H1 (cell line): ENCODE results near the gene SIN3B. TPM values are rescaled to one million over a fixed set of nuclear protein-coding genes. Genes with fewer than 3 reads are reported as not detected.

ENCODE experiments used
- CTCF ChIA-PET: fragments of 300-600 bp; sonication (Branson Sonifier 250); formaldehyde crosslinking; loops from one replicate; lab custom pipeline; 2021; ENCODE audit not compliant: partially characterized antibody; lab: Charles Lee
- POLR2A ChIA-PET: fragments of 300-600 bp; sonication (Branson Sonifier 250); formaldehyde crosslinking; loops from one replicate; lab custom pipeline; 2021; ENCODE audit warnings: inconsistent platforms; ENCODE audit not compliant: partially characterized antibody; lab: Charles Lee
- DNase-seq, 2 experiments: peaks; one replicate each; pipeline versions ENCODE4 v3.0.0 to v3.0.0-alpha.2; 2010 to 2022; ENCODE audit warnings: low spot score in 2 of 2, low read depth in 1 of 2, mixed read lengths in 1 of 2
- FAIRE-seq: peaks from 2 replicates; lab custom pipeline; 2011; peaks lifted over from hg19 to GRCh38; lab: Jason Lieb, UNC
- H2AFZ ChIP-seq: 2 replicates; pipeline ENCODE4 v1.8.1; 2012; ENCODE audit warnings: low read length, inconsistent platforms
- H2AK5ac ChIP-seq: 2 replicates; pipeline ENCODE4 v1.6.1; 2013; ENCODE audit warnings: low read depth, low read length
- H2BK120ac ChIP-seq: replicated peaks from 2 replicates; pipeline ENCODE3; 2013; ENCODE audit warnings: low read depth, low read length, inconsistent platforms
- H2BK12ac ChIP-seq: 2 replicates; pipeline ENCODE4 v1.6.1; 2013; ENCODE audit warnings: low read depth, low read length
- H2BK15ac ChIP-seq: 2 replicates; pipeline ENCODE4 v1.6.1; 2013; ENCODE audit warnings: low read length
- H2BK20ac ChIP-seq: 2 replicates; pipeline ENCODE4 v1.6.1; 2013; ENCODE audit warnings: low read length
- H2BK5ac ChIP-seq: 2 replicates; pipeline ENCODE4 v1.6.1; 2013; ENCODE audit warnings: low read depth, low read length
- H3K14ac ChIP-seq: 2 replicates; pipeline ENCODE4 v1.6.1; 2013; ENCODE audit warnings: inconsistent platforms; ENCODE audit not compliant: insufficient read length
- H3K18ac ChIP-seq: 2 replicates; pipeline ENCODE4 v1.6.1; 2013; ENCODE audit warnings: low read length; ENCODE audit errors: extremely low read depth
- H3K23ac ChIP-seq: 2 replicates; pipeline ENCODE4 v1.6.1; 2013; ENCODE audit warnings: inconsistent platforms; ENCODE audit not compliant: insufficient read length
- H3K23me2 ChIP-seq: 2 replicates; pipeline ENCODE4 v1.6.1; 2013; ENCODE audit warnings: low read depth, low read length
- H3K27ac ChIP-seq: 2 replicates; pipeline ENCODE4 v1.6.1; 2011; ENCODE audit warnings: low read depth, low read length, inconsistent platforms
- H3K27me3 ChIP-seq, 4 experiments: replicated peaks in 1 of 4; 1 replicate in 1 of 4; 2 replicates in 3 of 4; pipeline versions ENCODE4 v1.6.1 to v1.8.1; 2011 to 2013; ENCODE audit warnings: low read length in 3 of 4, mild to moderate bottlenecking in 3 of 4, inconsistent platforms in 2 of 4, mixed read lengths in 2 of 4, moderate library complexity in 1 of 4; ENCODE audit not compliant: control insufficient read depth in 3 of 4, insufficient read depth in 3 of 4; ENCODE audit errors: extremely low read depth in 1 of 4
- H3K36me3 ChIP-seq, 4 experiments: 2 replicates each; pipeline versions ENCODE4 v1.6.1 to v1.8.1; 2011 to 2013; ENCODE audit warnings: mild to moderate bottlenecking in 4 of 4, low read length in 3 of 4, moderate library complexity in 2 of 4, control low read depth in 1 of 4, inconsistent platforms in 1 of 4; ENCODE audit not compliant: insufficient read depth in 4 of 4, control insufficient read depth in 2 of 4
- H3K4ac ChIP-seq: replicated peaks from 2 replicates; pipeline ENCODE3; 2013; ENCODE audit warnings: low read length, low read depth, mixed read lengths, inconsistent platforms; ENCODE audit not compliant: insufficient read length
- H3K4me1 ChIP-seq, 4 experiments: replicated peaks in 1 of 4; 1 replicate in 1 of 4; 2 replicates in 3 of 4; pipeline versions ENCODE4 v1.6.1 to v1.8.1; 2011 to 2013; ENCODE audit warnings: low read length in 3 of 4, inconsistent platforms in 2 of 4, mixed read lengths in 1 of 4; ENCODE audit not compliant: insufficient read depth in 4 of 4, control insufficient read depth in 3 of 4
- H3K4me2 ChIP-seq, 2 experiments: 2 replicates each; pipeline versions ENCODE4 v1.6.1 to v1.8.1; 2011 to 2013; ENCODE audit warnings: low read depth in 2 of 2, low read length in 2 of 2, control low read depth in 1 of 2, inconsistent platforms in 1 of 2, mild to moderate bottlenecking in 1 of 2; ENCODE audit not compliant: insufficient read depth in 1 of 2
- H3K4me3 ChIP-seq, 4 experiments: fragments of 200-600, 300-600 bp in 1 of 4; sonication (generic), shearing (Covaris generic), sonication (Bioruptor Twin) in 1 of 4; 2 replicates each; pipeline versions ENCODE4 v1.5.1 to v1.8.1; 2011 to 2016; ENCODE audit warnings: low read length in 4 of 4, low read depth in 3 of 4, control low read depth in 2 of 4, inconsistent platforms in 2 of 4, mild to moderate bottlenecking in 2 of 4, mixed read lengths in 1 of 4, moderate library complexity in 1 of 4; ENCODE audit not compliant: insufficient read depth in 2 of 4; ENCODE audit errors: extremely low read depth in 1 of 4
- H3K56ac ChIP-seq: replicated peaks from 2 replicates; pipeline ENCODE3; 2013; ENCODE audit warnings: low read depth, mild to moderate bottlenecking, mixed read lengths, low read length, inconsistent platforms; ENCODE audit not compliant: insufficient read length
- H3K79me1 ChIP-seq: 2 replicates; pipeline ENCODE4 v1.6.1; 2013; ENCODE audit warnings: low read depth, low read length, control low read depth
- H3K79me2 ChIP-seq, 2 experiments: 2 replicates each; pipeline versions ENCODE4 v1.6.1 to v1.8.1; 2012 to 2013; ENCODE audit warnings: low read length in 2 of 2, mild to moderate bottlenecking in 2 of 2, inconsistent platforms in 1 of 2; ENCODE audit not compliant: insufficient read depth in 2 of 2, control insufficient read depth in 1 of 2
- H3K9ac ChIP-seq, 4 experiments: replicated peaks in 1 of 4; 1 replicate in 1 of 4; 2 replicates in 3 of 4; pipeline versions ENCODE4 v1.6.1 to v1.8.1; 2011 to 2013; ENCODE audit warnings: low read depth in 3 of 4, low read length in 3 of 4, control low read depth in 2 of 4, mild to moderate bottlenecking in 2 of 4, moderate library complexity in 2 of 4, inconsistent platforms in 1 of 4; ENCODE audit errors: extremely low read depth in 1 of 4
- H3K9me3 ChIP-seq, 2 experiments: 2 replicates each; pipeline versions ENCODE4 v1.6.1 to v1.8.1; 2012 to 2013; ENCODE audit warnings: mild to moderate bottlenecking in 2 of 2, moderate library complexity in 2 of 2, control low read depth in 1 of 2, inconsistent platforms in 1 of 2, low read depth in 1 of 2, low read length in 1 of 2, mixed read lengths in 1 of 2; ENCODE audit not compliant: insufficient read depth in 2 of 2
- H4K20me1 ChIP-seq, 2 experiments: replicated peaks in 1 of 2; 2 replicates each; pipeline versions ENCODE3 to v1.8.1; 2011 to 2013; ENCODE audit warnings: inconsistent platforms in 2 of 2, low read length in 2 of 2, mild to moderate bottlenecking in 1 of 2; ENCODE audit not compliant: insufficient read depth in 2 of 2, control insufficient read depth in 1 of 2
- H4K5ac ChIP-seq: 2 replicates; pipeline ENCODE4 v1.6.1; 2013; ENCODE audit warnings: low read length, low read depth, mixed read lengths, inconsistent platforms; ENCODE audit not compliant: insufficient read length
- H4K8ac ChIP-seq: 2 replicates; pipeline ENCODE4 v1.8.0; 2013; ENCODE audit warnings: mild to moderate bottlenecking, moderate library complexity, low read length, inconsistent platforms; ENCODE audit not compliant: insufficient read depth; ENCODE audit errors: extremely low read depth
- H4K91ac ChIP-seq: replicated peaks from 2 replicates; pipeline ENCODE3; 2013; ENCODE audit warnings: low read length, mixed read lengths, inconsistent platforms; ENCODE audit not compliant: insufficient read length
- TEAD4 ChIP-seq: IDR thresholded peaks from 2 replicates; pipeline ENCODE4 v1.6.1; 2012; ENCODE audit warnings: low read depth, low read length, inconsistent platforms, mixed read lengths
- WGBS, 2 experiments: shearing (Covaris generic) in 1 of 2; methylation state at CpG; one replicate each; pipeline versions ENCODE4 v1.1.6 to v1.1.7; 2013 to 2015; ENCODE audit warnings: low lambda C conversion rate in 2 of 2, mixed read lengths in 2 of 2, inconsistent platforms in 1 of 2, low coverage in 1 of 2, missing lambda C conversion rate in 1 of 2; ENCODE audit not compliant: insufficient replicate concordance in 2 of 2, insufficient coverage in 1 of 2, insufficient read length in 1 of 2; ENCODE audit errors: extremely low coverage in 1 of 2, missing lambda C conversion rate in 1 of 2; 5-methylcytosine and 5-hydroxymethylcytosine counted together
- polyA plus RNA-seq, 7 experiments: library from polyadenylated mRNA; depleted of rRNA in 3 of 7; stranded (reverse) in 5 of 7; unstranded in 2 of 7; fragments of >200 nt in 5 of 7; fragments of 200-250 nt in 2 of 7; gene quantifications; 1 replicate in 5 of 7; 2 replicates in 1 of 7; 4 replicates in 1 of 7; pipeline versions ENCODE4 v1.2.1 to v1.2.3, GENCODE V29; 2011 to 2013; ENCODE audit warnings: missing spikeins in 2 of 7, mixed read lengths in 2 of 7
- total RNA-seq: library from RNA; stranded (reverse); fragmentation: NEBNext Ultra II Directional; extraction: Animal tissue kit (Norgen Biotek cat#: 25700); gene quantifications from 2 replicates; pipeline ENCODE4 v1.2.1, GENCODE V29; 2021

SIN3B gene
- total and polyA plus RNA-seq, 2 of the 8 experiments (the other 6 are each of a cell fraction or from before 2014, with no cell fraction given), result 29.5 to 71.1 TPM

DNA sequence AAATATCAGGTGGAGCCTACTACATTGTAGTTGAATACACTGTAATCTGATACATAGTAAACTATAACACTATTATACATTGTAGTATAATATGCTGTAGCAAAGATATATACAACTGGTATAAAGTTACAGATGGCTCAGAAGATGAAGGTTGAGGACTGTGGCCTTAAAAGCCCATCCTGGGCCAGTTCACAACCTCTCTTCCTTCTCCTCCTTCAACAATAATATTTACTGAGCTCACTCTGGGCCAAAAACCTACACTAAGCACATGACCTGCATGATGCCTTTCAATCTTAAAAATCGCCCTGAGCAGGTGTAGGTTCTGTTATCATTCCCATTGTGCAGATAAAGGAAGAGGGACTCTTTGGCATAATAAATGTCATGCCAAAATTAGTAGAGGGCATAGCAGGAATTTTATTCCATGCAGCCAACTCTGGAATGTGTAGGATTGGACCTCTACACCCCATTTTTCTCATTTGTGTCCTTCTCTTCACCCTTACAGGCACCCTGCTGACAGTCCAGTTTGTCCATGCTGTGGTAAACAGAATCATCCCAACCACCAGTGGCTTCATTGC lies 14.6 kb upstream of the SIN3B start:
- Histone ChIP-seq H4K20me1 (no peaks in the 10 kb centered on the region), H2AK5ac (no peak overlapping the region), H4K5ac (no peak overlapping the region), H3K23ac (no peak overlapping the region), H3K27ac (no peak overlapping the region), H2BK120ac (no peak overlapping the region), H3K4ac (no peak overlapping the region), H2BK12ac (no peak overlapping the region), H3K23me2 (no peaks in the 10 kb centered on the region), H3K14ac (no peak overlapping the region), H3K27me3 (no peaks in the 10 kb centered on the region), H2BK5ac (no peak overlapping the region), H3K79me2 (no peaks in the 10 kb centered on the region), H2AFZ (no peak overlapping the region), H4K91ac (no peak overlapping the region), H3K4me3 (peak overlapping the region in 1 of 4 experiments; percentile 11; a peak in 1 of 8 replicates), H2BK20ac (no peak overlapping the region), H3K36me3 (no peaks in the 10 kb centered on the region; a peak in 1 of 8 replicates), H3K4me2 (no peak overlapping the region), H3K79me1 (no peaks in the 10 kb centered on the region), H3K18ac (no peak overlapping the region), H2BK15ac (no peak overlapping the region), H3K9ac (no peak overlapping the region), H3K4me1 (no peaks in the 10 kb centered on the region), H3K56ac (no peak overlapping the region), H3K9me3 (peaks cover 25 to 35% of the 10 kb centered on the region in 2 experiments), H4K8ac (no peak overlapping the region)
- CTCF ChIA-PET, result interaction anchor here (1.2 kb wide), 1 partner anchor 22 kb away, joined by 4 read pairs; no protein-coding TSS in a partner anchor
- POLR2A ChIA-PET, result no interaction called here
- TF ChIP-seq TEAD4, result no peak
- WGBS, 2 experiments, result 30% methylated on average over 1 of the region's 1 CpG; no CpG with 5 or more reads in 1 of the 2 experiments
- DNase-seq (no peak), FAIRE-seq (no peak)
